Transverse colon (tissue), 4 donors: ENCODE results near the gene OR1F1.

ENCODE experiments used
- CTCF ChIP-seq, 5 experiments: fragments of 200-600 bp in 3 of 5; fragments of 450-650 bp in 2 of 5; sonication (generic) in 3 of 5; IDR thresholded peaks; 1 replicate in 2 of 5; 2 replicates in 3 of 5; pipeline ENCODE4 v1.5.1; 2016 to 2017; ENCODE audit warnings: antibody characterized with exemption in 5 of 5, inconsistent platforms in 3 of 5, mild to moderate bottlenecking in 2 of 5, moderate library complexity in 1 of 5
- EP300 ChIP-seq: sonication (generic); formaldehyde crosslinking; IDR thresholded peaks from one replicate; pipeline ENCODE4 v1.6.1; 2017; ENCODE audit warnings: antibody characterized with exemption, low read depth
- POLR2AphosphoS5 ChIP-seq, 3 donors: sonication (generic); formaldehyde crosslinking; IDR thresholded peaks; one replicate each; pipeline ENCODE4 v1.6.1; 2016; ENCODE audit warnings: antibody characterized with exemption in 3 of 3

- TF ChIP-seq CTCF (IDR thresholded peaks at IDR 0.05) (no peak), POLR2AphosphoS5 (IDR thresholded peaks at IDR 0.05) (peak in 2 of 3 donors; percentile 13 to 28), EP300 (no peak)
Measured at GRCh38 chr16:3143598-3144320, 44.2 kb upstream of the OR1F1 start.
